SU-DHL-6 (cell line): ENCODE measurements around the gene MATK.

Experiments
- H2AFZ ChIP-seq: fragments of 200-600 bp; sonication (generic); 2 replicates; pipeline ENCODE4 v1.6.1; 2014; ENCODE audit warnings: low read depth, mild to moderate bottlenecking, moderate library complexity, mixed read lengths, antibody characterized with exemption, low read length; ENCODE audit not compliant: severe bottlenecking
- H3F3A ChIP-seq: fragments of 200-600 bp; shearing (Covaris generic); 2 replicates; pipeline ENCODE4 v1.6.0; 2016; ENCODE audit warnings: antibody characterized with exemption, mild to moderate bottlenecking; ENCODE audit not compliant: insufficient read depth
- H3K27ac ChIP-seq: fragments of 200-600 bp; sonication (generic); 2 replicates; pipeline ENCODE4 v1.5.1; 2016; ENCODE audit warnings: low read depth, mild to moderate bottlenecking, low read length, moderate library complexity, mixed read lengths
- H3K27me3 ChIP-seq: fragments of 200-600 bp; sonication (generic), shearing (Covaris generic); 2 replicates; pipeline ENCODE4 v1.6.0; 2014; ENCODE audit warnings: mild to moderate bottlenecking, low read length
- H3K36me3 ChIP-seq: fragments of 200-600 bp; sonication (generic); 2 replicates; pipeline ENCODE4 v1.6.1; 2014; ENCODE audit warnings: mild to moderate bottlenecking, low read length, mixed read lengths
- H3K4me2 ChIP-seq: fragments of 300-600, 200-600 bp; shearing (Covaris generic), sonication (generic); 2 replicates; pipeline ENCODE4 v1.6.0; 2014; ENCODE audit warnings: low read length, low read depth, mild to moderate bottlenecking; ENCODE audit not compliant: poor library complexity, severe bottlenecking
- H3K4me3 ChIP-seq: fragments of 200-600 bp; sonication (generic); 2 replicates; pipeline ENCODE4 v1.5.1; 2014; ENCODE audit warnings: antibody characterized with exemption, low read length, mild to moderate bottlenecking, mixed read lengths; ENCODE audit not compliant: insufficient read depth, poor library complexity, severe bottlenecking
- H3K79me2 ChIP-seq: fragments of 200-600 bp; sonication (generic); 2 replicates; pipeline ENCODE4 v1.6.1; 2014; ENCODE audit warnings: mild to moderate bottlenecking, low read length, moderate library complexity; ENCODE audit not compliant: insufficient read depth
- H3K9ac ChIP-seq: fragments of 200-600 bp; sonication (generic); 2 replicates; pipeline ENCODE4 v1.7.0; 2014; ENCODE audit warnings: mild to moderate bottlenecking, low read length
- H3K9me2 ChIP-seq: fragments of 200-600 bp; sonication (generic); replicated peaks from 2 replicates; pipeline ENCODE4 v1.6.1; 2014; ENCODE audit warnings: low read length; ENCODE audit not compliant: insufficient read depth
- H3K9me3 ChIP-seq: fragments of 200-600 bp; sonication (generic); 2 replicates; pipeline ENCODE4 v1.6.1; 2014; ENCODE audit warnings: low read length, mixed read lengths; ENCODE audit not compliant: insufficient read depth
- H4K20me1 ChIP-seq: fragments of 200-600 bp; sonication (generic); 2 replicates; pipeline ENCODE4 v1.6.1; 2014; ENCODE audit warnings: low read depth, mild to moderate bottlenecking, antibody characterized with exemption, low read length, moderate library complexity, mixed read lengths
- EZH2phosphoT487 ChIP-seq: fragments of 200-600 bp; sonication (generic), shearing (Covaris generic); conservative IDR thresholded peaks from 2 replicates; pipeline ENCODE4 v1.6.1; 2018; ENCODE audit warnings: mild to moderate bottlenecking, antibody characterized with exemption, low read length, moderate library complexity, mixed read lengths
- TF ChIP-seq, protein P1 (sequence below): fragments of 200-600 bp; sonication (generic); IDR thresholded peaks from one replicate; pipeline ENCODE4 v1.5.1; 2017; ENCODE audit warnings: antibody characterized with exemption, mild to moderate bottlenecking, low read length, moderate library complexity; ENCODE audit not compliant: insufficient read depth, poor library complexity, severe bottlenecking

Gene MATK

DNA sequence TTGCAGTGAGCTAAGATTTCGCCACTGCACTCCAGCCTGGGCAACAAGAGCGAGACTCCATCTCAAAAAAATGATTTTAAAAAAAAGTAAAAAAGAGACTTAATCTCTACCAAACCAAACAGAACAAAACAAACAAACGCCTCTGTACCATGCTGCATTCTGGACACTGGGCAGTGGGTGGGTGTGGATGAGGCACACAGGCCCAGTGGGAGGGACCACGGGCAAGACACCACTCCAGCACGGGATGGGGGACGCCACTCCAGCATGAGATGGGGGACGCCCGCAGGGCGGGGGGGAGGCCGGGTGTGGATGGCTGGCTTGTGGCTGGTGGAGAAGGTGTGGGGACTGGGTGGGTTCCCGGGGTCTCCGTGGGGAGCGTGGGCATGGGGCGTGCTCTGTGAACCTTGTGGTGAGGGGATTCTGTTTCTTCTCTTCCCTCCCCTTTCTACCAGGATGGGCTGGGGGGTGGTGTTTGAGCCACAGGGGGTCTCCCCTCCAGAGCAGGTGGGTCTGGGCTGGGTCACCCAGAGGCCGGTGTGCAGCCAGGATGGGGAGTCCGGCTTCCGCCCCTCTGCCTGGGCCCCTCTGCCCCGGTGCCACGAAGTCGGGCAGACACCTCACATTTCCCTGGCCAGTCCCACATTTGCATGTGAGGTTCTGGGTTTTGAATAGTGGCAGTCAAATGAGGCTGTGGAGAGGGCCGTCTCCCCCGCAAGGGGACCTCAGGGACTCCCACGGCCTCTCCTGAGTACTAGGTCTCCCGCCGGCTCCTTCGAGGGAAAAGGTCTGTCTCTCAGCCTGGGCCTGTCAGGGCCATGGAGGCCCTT is 23.9 kb upstream of the MATK start:
- TF ChIP-seq, protein P1, sequence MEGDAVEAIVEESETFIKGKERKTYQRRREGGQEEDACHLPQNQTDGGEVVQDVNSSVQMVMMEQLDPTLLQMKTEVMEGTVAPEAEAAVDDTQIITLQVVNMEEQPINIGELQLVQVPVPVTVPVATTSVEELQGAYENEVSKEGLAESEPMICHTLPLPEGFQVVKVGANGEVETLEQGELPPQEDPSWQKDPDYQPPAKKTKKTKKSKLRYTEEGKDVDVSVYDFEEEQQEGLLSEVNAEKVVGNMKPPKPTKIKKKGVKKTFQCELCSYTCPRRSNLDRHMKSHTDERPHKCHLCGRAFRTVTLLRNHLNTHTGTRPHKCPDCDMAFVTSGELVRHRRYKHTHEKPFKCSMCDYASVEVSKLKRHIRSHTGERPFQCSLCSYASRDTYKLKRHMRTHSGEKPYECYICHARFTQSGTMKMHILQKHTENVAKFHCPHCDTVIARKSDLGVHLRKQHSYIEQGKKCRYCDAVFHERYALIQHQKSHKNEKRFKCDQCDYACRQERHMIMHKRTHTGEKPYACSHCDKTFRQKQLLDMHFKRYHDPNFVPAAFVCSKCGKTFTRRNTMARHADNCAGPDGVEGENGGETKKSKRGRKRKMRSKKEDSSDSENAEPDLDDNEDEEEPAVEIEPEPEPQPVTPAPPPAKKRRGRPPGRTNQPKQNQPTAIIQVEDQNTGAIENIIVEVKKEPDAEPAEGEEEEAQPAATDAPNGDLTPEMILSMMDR, result no peak
- no peak for TF ChIP-seq EZH2phosphoT487
- no peak overlapping the region for H3K9ac ChIP-seq
- no peaks in the 10 kb centered on the region for H3F3A ChIP-seq
- H3K4me3 ChIP-seq, result no peak overlapping the region
- no peaks in the 10 kb centered on the region for H4K20me1 ChIP-seq
- no peak overlapping the region for H3K4me2 ChIP-seq
- H3K79me2 ChIP-seq, result no peaks in the 10 kb centered on the region
- H3K36me3 ChIP-seq, result no peaks in the 10 kb centered on the region
- H3K9me2 ChIP-seq, result no peaks in the 10 kb centered on the region
- H3K27ac ChIP-seq, result no peak overlapping the region
- H2AFZ ChIP-seq, result no peak overlapping the region
- no peaks in the 10 kb centered on the region for H3K9me3 ChIP-seq
- no peaks in the 10 kb centered on the region for H3K27me3 ChIP-seq

DNA sequence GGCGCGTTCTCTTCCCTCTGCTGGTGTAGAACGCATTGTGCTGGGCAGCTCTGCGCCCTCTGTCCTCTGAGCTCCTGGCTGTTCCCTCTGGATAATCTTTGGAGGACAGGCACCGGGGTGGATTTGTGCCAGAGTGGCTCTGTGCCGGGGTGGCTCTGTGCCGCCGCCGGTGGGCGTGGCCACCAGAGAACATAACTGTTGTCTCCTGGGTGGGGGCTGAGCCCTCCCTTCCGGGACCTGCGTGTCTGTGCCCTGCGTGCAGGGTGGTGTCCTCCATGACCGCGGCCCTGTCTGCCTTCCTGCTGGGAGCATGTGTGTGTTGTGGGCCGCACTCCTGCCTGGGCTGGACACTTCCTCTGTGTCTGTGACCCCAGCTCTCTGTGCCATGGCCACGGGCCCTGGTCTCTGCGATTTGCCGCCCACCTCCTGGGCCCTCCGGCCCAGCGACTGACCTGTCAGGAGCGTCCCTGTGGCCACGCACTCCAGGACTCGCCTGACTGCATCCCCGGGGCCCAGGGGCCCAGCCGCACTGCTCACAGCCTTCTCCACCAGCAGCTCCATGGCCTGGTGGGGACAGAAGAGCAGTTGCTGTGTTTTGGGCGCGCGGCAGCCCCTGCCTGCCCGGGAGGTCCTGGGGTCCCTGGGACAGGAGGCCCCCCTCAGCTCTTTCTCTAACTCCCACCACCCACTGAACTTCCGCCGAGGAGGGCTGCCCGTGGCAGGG is 22.4 kb upstream of the MATK start:
- H2AFZ ChIP-seq, result no peak overlapping the region
- no peak overlapping the region for H3K4me3 ChIP-seq
- H3K27me3 ChIP-seq, result no peaks in the 10 kb centered on the region
- no peaks in the 10 kb centered on the region for H3K9me2 ChIP-seq
- H4K20me1 ChIP-seq, result no peaks in the 10 kb centered on the region
- no peak overlapping the region for H3K9ac ChIP-seq
- no peak overlapping the region for H3K4me2 ChIP-seq
- H3F3A ChIP-seq, result no peaks in the 10 kb centered on the region
- no peak overlapping the region for H3K27ac ChIP-seq
- H3K79me2 ChIP-seq, result no peaks in the 10 kb centered on the region
- no peaks in the 10 kb centered on the region for H3K36me3 ChIP-seq
- no peaks in the 10 kb centered on the region for H3K9me3 ChIP-seq
- TF ChIP-seq, protein P1, result no peak
- no peak for TF ChIP-seq EZH2phosphoT487

DNA sequence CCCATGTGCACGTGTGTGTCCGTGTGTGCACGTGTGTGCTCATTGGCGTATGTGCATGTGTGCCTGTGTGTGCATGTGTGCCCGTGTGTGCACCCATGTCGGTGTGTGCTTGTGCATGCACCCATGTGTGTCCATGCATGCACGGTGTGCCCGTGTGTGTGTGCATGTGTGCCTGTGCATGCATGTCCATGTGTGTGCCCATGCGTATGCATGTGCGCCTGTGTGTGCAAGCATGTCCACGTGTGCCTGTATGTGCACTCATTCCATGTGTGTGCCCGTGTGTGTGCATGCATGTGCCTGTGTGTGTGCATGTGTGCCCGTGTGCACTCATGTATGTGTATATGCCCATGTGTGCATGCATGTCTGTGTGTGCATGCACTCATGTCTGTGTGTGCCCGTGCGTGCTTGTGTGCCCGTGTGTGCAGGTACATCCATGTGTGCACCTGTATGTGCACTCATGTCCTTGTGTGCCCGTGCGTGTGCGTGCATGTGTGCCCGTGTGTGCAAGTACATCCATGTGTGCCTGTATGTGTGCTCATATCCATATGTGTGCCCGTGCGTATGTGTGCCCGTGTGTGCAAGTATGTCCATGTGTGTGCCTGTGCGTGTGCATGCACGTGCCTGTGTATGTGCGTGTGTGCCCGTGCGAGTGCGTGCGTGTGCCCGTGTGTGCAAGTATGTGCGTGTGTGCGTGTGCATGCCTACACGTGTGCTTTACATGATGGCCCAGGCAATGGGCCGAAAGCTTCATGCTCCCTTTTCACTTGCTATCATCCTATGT is 21.6 kb upstream of the MATK start:
- H4K20me1 ChIP-seq, result no peaks in the 10 kb centered on the region
- no peak overlapping the region for H3K9ac ChIP-seq
- no peaks in the 10 kb centered on the region for H3K27me3 ChIP-seq
- no peak for TF ChIP-seq EZH2phosphoT487
- TF ChIP-seq, protein P1, result no peak
- no peaks in the 10 kb centered on the region for H3K9me3 ChIP-seq
- no peak overlapping the region for H2AFZ ChIP-seq
- H3K27ac ChIP-seq, result no peak overlapping the region
- no peak overlapping the region for H3K4me3 ChIP-seq
- no peaks in the 10 kb centered on the region for H3K79me2 ChIP-seq
- H3K9me2 ChIP-seq, result no peaks in the 10 kb centered on the region
- no peaks in the 10 kb centered on the region for H3K36me3 ChIP-seq
- no peaks in the 10 kb centered on the region for H3F3A ChIP-seq
- no peak overlapping the region for H3K4me2 ChIP-seq
